HG03442 (cell line): ENCODE results near the gene PLA2G4A.

Experiments
- ATAC-seq: cut with Tn5 transposase; IDR thresholded peaks from one replicate; pipeline ENCODE4 v1.9.1; 2021; ENCODE audit warnings: mild to moderate bottlenecking, moderate library complexity; ENCODE audit not compliant: unreplicated experiment

The PLA2G4A gene

DNA sequence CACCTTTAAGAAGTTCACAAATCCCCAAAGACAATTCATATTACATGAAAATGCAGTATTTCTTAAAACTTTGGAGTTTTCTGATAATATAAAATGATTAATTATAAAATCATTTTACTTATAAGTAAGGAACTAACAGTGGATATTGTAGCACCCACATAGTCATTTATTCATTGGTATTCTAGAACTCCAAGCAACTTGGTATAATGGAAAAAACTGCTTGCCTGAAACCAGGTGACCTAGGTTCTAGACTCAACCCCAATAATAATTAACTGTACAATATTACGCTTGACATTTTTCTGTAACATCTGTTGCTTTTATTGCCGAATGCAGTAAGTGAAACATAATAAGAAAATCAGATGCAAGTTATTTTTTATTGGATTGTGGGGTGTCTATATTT is 2.4 kb downstream of the PLA2G4A start:
- no peak for ATAC-seq

GRCh38 chr1:186834399-186834958 is 5.7 kb downstream of the PLA2G4A start:
- ATAC-seq: no peak

- no peak for ATAC-seq
These were observed 6.7 kb downstream of the PLA2G4A start for GRCh38 chr1:186835448-186835847.

- no peak for ATAC-seq
These were observed 9.1 kb downstream of the PLA2G4A start for GRCh38 chr1:186837806-186838205.

DNA sequence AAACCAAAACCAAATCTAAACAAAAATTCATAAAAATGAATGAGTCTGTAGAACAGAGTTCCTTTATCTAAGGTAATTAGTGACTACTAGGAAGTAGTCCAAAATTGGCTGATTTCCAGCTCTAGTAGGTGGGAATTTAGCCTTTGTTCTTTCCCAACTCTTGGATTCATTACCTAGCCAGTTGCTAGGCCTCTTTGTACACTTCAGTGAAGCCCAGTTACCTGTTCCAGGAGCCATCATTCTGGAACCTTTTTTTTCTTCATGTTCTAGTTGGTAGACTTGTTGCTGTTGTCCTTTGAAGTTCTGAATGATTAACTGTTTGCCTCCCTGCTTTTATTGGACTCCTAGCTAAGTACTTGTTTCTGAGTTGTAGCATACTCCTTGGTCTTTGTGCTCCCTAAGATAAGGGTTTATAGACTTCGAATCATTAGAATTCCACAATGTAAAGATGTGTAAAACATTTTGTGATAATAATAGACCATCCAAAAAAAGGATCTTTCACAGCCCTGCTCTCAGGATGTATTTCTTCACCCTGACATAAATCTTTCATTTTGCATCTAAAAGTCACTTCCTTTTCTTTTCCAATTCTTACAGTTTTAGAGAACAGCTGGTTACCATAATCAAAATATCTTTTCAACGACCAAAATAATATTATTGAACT is 9.8 kb downstream of the PLA2G4A start:
- no peak for ATAC-seq

DNA sequence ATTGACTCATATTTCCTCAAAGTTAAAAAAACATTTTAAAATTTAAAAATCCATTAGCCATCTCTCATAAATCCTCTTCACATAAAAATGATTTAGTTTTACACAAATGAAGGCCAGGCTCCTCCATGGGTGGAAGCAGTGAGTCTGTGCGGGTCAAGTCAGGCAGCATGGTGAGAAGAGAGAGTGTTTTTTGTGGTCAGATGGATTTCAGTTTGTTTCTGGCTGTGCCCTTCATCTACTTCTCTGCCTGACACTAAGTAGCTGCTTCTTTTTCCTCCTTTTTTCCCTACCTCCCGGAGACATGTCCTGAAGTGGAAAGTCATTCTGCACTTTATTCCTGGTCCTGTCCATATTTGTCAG is 10.3 kb downstream of the PLA2G4A start:
- ATAC-seq: peak; percentile 43

DNA sequence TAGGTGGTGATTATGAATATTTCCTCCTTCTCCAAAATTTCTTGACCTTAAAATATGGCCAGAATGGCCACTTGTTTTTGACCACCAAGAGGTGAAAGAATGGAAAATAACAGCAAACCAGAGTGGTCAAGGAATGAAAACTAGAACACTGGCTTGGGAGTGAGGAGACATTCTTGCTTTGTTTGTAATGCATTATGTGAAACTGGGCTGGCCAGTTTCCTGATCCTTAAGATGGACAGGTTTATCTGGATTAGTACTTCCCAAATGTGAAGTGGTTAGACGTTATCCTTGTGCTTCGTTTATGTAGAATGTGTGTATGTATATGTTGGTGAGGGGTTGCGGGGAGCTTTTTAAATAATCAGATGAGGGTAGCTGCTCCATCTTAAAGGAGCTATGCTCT is 12.8 kb downstream of the PLA2G4A start:
- no peak for ATAC-seq

DNA sequence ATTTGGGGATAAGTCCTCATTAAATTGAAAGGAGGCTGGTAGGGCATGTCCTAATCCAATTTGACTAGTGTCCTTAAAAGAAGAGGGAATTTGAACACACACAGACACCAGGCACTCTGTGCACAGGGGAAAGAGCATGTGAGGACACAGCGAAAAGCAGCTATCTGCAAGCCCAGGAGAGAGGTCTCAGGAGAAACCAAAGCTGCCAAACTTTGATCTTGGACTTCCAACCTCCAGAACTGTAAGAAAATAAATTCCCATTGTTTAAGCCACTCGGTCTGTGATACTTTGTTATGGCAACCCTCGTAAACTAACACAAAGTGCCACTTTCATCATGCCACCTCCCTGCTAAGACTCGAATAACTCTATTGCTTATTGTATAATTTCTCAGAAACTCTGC is 13.8 kb downstream of the PLA2G4A start:
- no peak for ATAC-seq

DNA sequence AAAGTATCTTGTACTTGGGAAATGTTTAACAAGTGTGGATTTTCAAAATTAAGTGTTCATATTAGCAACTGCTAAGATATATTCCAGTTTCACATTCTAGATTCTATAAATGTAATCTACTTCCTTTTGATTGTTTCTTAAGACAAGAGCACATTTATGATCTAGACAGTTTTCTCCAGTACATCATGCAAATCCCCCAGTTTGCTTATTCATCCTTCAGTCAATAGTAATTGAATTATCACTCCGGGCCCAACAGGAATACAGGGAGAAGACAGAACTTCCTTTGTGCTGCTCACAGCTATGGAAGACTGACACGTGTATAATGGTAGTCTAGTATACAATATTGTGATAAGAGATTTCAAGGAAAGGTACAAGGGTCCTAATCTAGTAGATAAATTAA is 14.5 kb downstream of the PLA2G4A start:
- no peak for ATAC-seq

- no peak for ATAC-seq
These were observed 15.2 kb downstream of the PLA2G4A start for GRCh38 chr1:186843931-186844330.

- ATAC-seq: no peak
These were observed 16.9 kb downstream of the PLA2G4A start for GRCh38 chr1:186845576-186846210.

DNA sequence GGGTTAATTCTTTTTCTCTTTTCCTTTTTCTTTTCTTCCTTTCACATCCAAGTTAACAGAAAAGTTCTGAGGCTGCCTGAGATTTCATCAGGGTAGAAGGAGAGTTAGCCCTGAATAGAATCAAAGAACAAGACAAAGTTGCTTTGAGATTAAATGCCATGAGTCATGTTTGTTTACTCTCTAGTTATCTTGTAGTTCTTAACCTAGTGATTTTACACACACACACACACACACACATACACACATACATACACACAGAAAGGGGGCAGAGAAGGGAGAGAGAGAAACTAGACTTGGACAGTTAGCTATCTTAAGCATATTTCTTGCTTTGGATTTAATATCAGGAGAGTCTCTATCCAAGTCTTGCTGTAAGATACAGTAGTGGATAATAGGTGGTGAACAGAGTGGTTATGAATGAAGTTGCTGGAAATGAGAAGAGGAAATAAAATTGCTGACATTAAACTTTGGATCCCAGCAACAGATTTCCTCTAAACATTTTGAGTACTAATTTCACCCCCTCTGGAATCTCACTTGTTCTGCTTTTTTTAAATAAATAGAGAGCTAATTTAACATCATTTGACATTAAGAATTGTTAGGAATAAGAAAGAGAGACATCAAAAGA is 19.9 kb downstream of the PLA2G4A start:
- ATAC-seq: no peak

DNA sequence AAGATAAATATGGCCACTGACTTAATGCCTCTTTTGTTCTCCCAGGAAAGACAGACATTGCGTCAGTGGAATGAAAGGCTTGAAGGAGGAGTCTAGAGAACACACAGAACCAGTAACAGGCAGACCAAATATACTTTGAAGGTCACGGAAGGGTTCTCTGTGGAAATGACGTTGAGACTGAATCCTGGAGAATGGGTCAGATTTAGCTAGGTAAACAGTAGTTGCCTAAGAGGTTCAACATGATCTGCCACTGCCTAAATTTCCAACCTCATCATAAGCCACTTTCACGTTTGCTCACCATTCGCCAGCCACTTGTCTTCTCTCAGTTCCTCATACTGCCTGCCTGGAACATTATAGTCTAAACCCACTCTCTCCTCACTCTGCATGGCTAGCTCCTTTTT is 20.5 kb downstream of the PLA2G4A start:
- ATAC-seq: peak; percentile 96

DNA sequence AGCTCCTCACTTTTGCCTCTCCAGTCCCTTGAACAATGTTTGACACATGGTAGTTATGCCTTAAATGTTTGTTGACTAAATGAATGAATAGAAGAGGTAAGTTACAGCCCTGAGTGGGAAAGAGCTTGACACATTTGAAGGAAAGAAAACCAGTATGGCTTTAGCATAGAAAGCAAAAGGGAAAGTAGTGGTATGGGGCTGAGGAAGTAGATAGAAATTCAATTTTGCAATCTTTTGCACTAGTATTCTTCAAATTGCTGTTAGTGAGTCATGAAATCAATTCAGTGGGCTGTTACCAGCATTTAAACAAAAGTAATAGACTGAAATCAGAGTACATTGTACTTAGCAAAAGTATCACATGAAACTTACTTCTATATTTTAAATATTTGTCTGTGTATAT is 21.1 kb downstream of the PLA2G4A start:
- ATAC-seq: peak; percentile 29

DNA sequence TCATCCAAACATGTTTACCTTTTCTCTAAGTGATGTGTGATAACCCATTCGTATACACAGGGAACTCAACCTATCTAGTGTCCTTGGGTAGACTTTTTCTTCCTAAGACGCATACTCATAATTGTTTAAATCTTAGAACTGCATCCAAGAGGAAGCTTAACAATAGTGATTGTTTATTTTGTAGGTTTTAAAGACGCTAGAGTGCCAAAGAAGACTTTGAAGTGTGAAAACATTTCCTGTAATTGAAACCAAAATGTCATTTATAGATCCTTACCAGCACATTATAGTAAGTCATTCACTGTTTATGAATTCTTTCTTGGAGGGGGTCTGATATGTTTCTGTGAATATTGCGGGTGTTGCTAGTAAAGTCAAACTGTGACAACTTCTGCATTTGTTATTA is 25.4 kb downstream of the PLA2G4A start:
- ATAC-seq: no peak

DNA sequence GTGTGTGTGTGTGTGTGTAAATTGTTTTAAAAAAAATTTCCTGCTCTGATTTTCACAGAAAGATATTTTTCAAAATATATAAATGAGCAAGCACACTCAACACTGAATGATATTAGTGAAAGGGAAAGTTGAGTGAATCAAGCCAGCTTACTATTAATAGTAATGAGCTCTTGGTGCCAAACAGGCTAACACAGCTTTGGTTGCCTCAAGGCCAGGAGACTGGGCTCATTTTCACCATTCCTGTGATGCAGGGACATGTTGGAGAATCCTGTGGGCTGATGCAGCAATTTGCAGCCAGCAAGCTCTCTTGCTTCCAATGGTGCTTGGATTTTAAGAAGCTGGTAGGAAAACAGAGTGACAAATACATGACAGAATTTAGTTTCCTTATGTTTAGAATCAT is 30.2 kb downstream of the PLA2G4A start:
- no peak for ATAC-seq

DNA sequence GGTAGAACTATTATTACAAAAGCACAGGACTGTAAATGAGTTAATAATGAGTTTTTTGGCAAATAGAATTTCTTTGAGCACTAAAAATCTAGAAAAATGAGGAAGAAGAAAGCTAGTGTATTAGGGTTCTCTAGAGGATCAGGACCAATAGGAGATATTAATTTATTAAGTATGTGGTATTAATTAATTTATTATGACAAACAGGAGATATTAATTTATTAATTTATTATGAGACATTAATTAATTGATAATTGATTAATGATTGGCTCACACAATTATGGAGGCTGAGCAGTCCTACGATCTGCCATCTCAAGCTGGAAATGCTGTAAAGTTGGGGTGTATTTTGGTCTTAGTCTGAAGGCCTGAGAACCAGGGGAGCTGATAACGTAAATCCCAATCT is 31.2 kb downstream of the PLA2G4A start:
- ATAC-seq: no peak

DNA sequence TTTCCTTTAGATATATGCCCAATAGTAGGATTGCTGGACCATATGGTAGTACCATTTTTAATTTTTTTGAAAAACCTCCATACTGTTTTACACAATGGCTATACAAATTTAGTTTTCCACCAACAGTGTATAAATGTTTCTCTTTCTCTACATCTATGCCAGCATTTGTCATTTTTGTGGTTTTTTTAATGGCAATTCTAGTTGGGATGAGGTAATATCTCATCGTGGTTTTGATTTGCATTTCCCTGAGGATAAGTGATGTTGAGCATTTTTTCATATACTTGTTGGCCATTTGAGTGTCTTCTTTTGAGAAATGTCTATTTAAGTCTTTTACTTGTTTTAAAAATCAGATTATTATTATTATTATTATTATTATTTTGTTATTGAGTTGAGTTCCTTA is 35.5 kb downstream of the PLA2G4A start:
- ATAC-seq: no peak

GRCh38 chr1:186865253-186865652 is 36.5 kb downstream of the PLA2G4A start:
- ATAC-seq: peak; percentile 89

DNA sequence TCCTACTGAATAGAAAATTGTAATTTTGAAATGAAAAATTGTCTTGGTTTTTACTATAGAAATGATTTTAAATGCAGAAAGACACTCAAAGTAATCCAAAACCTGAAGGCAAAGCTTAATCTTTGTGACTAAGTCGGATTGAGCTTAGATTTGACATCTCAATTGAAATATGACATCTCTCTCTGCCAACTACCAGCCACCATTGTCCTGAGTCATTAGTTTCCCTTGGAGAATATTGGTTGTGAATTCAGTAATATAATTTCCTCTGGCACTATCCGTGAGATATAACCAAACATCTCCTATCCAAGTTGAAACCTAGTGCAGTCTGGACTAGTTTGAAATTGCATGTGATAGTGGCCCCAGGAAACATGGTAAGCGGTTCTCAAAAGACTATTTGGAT is 37.1 kb downstream of the PLA2G4A start:
- ATAC-seq: no peak

DNA sequence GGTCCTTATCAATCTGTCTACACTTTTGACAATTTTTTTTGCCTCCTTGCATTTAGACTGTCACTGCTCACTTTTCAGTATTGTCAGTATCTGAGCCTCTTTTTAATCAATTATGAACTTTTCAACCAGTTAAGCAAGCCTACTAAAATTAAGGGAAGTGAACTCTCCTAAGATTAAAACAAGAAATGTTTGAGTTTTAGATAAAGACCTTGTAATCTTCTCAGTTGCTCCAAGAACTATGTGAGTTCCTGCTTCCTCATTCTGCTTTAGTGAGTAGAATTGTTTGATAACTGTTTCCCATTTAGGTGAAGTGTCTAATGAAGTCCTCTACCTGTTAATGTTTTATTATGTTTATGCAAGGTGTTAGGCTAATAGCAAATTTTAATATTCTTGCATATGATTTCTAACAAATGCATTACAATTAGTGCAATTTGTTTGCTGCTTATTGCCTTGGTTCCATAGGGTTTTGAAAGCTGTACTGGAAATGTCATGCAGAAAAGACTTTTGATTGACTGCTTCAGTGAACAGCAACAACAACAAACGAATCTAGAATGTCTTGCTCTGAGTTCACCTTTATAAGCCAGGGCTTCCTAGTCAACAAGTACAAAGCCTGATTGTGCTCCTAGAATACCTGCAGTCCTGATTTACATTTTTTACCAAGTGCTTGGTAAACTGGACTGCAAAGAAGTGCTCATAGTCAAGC is 40.9 kb downstream of the PLA2G4A start:
- peak; percentile 28 for ATAC-seq

DNA sequence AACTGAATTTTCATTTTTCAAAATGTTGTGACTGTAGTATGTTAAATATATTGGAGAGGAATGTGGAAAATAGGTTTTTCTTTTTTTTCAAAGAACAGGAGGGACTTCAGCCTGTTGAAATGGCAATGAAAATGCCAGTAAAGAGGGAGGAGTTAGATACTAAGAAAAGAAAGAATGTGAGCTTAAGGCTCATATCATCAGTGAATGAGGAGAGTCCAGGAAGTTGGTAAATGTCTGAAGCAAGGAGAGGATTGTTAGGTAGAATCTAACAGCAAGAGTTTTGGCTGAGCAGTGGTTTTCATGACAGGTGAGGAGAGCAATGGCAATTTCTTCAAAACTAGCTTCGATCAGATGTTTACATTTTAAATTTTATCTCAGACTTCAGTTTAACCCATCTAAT is 43.0 kb downstream of the PLA2G4A start:
- no peak for ATAC-seq
